Measurements from ENCODE around the gene GOLIM4. TPM values are rescaled to one million over a fixed set of nuclear protein-coding genes. Genes with fewer than 3 reads are reported as not detected.

Gene GOLIM4
- total and polyA plus RNA-seq, 7 donors, result 12.3 to 37.4 (median 27.2) TPM

- Histone ChIP-seq H3K36me3 (no peaks in the 10 kb centered on the region), H3K27me3 (no peaks in the 10 kb centered on the region), H3K27ac (no peak overlapping the region), H3K4me3 (no peak overlapping the region), H3K9me3 (no peaks in the 10 kb centered on the region), H3K4me1 (no peaks in the 10 kb centered on the region)
- intact Hi-C loops (cut with DNase I), result no loop called here
- DNase-seq, result no peak
- 85 to 88% methylated on average over 1 of the region's 1 CpG for WGBS, 2 donors
- TF ChIP-seq EP300 (IDR thresholded peaks at IDR 0.05) (no peak), POLR2A (IDR thresholded peaks at IDR 0.05) (no peak), CTCF (IDR thresholded peaks at IDR 0.05) (no peak), POLR2AphosphoS5 (IDR thresholded peaks at IDR 0.05) (no peak)
Measured at GRCh38 chr3:168113848-168114247, 18.1 kb upstream of the GOLIM4 start.

- DNase-seq, result no peak
- 80 to 87% methylated on average over 3 of the region's 3 CpGs for WGBS, 2 donors
- intact Hi-C loops (cut with DNase I), result no loop called here
- no peaks in the 10 kb centered on the region for H3K4me1 ChIP-seq
- H3K27ac ChIP-seq, result no peak overlapping the region
- H3K9me3 ChIP-seq, result no peaks in the 10 kb centered on the region
- TF ChIP-seq POLR2AphosphoS5 (IDR thresholded peaks at IDR 0.05), result no peak
- TF ChIP-seq EP300 (IDR thresholded peaks at IDR 0.05), result no peak
- TF ChIP-seq CTCF (IDR thresholded peaks at IDR 0.05), result no peak
- TF ChIP-seq POLR2A (IDR thresholded peaks at IDR 0.05), result no peak
- no peak overlapping the region for H3K4me3 ChIP-seq
- H3K36me3 ChIP-seq, result no peaks in the 10 kb centered on the region
- H3K27me3 ChIP-seq, result no peaks in the 10 kb centered on the region
Measured at GRCh38 chr3:168112894-168113293, 17.2 kb upstream of the GOLIM4 start.

GRCh38 chr3:168104361-168104760 is 8.6 kb upstream of the GOLIM4 start:
- Histone ChIP-seq H3K9me3 (no peaks in the 10 kb centered on the region), H3K4me1 (no peaks in the 10 kb centered on the region), H3K27me3 (no peaks in the 10 kb centered on the region), H3K27ac (no peak overlapping the region), H3K36me3 (no peaks in the 10 kb centered on the region), H3K4me3 (no peak overlapping the region)
- intact Hi-C loops (cut with DNase I), result no loop called here
- DNase-seq, result no peak
- no peak for TF ChIP-seq POLR2A (IDR thresholded peaks at IDR 0.05)

- no peaks in the 10 kb centered on the region for H3K36me3 ChIP-seq
- H3K27ac ChIP-seq, result no peak overlapping the region
- H3K4me1 ChIP-seq, result no peaks in the 10 kb centered on the region
- TF ChIP-seq EP300 (IDR thresholded peaks at IDR 0.05) (no peak), CTCF (IDR thresholded peaks at IDR 0.05) (no peak), POLR2A (IDR thresholded peaks at IDR 0.05) (no peak), POLR2AphosphoS5 (IDR thresholded peaks at IDR 0.05) (no peak)
- H3K27me3 ChIP-seq, result no peaks in the 10 kb centered on the region
- no peaks in the 10 kb centered on the region for H3K9me3 ChIP-seq
- intact Hi-C loops (cut with DNase I), result no loop called here
- DNase-seq, result no peak
- H3K4me3 ChIP-seq, result no peak overlapping the region
- 49 to 74% methylated on average over 4 of the region's 4 CpGs for WGBS, 2 donors
Measured at GRCh38 chr3:168102735-168103410, 7.1 kb upstream of the GOLIM4 start.

GRCh38 chr3:168100777-168101492 is 5.2 kb upstream of the GOLIM4 start:
- no peak for DNase-seq
- H3K27ac ChIP-seq, result no peak overlapping the region
- H3K27me3 ChIP-seq, result no peaks in the 10 kb centered on the region
- no peaks in the 10 kb centered on the region for H3K36me3 ChIP-seq
- WGBS, 2 donors, result 90 to 94% methylated on average over 3 of the region's 3 CpGs
- H3K9me3 ChIP-seq, result no peaks in the 10 kb centered on the region
- no peak overlapping the region for H3K4me3 ChIP-seq
- peaks cover 0 to 6% (median 5%) of the 10 kb centered on the region in 4 donors for H3K4me1 ChIP-seq
- intact Hi-C loops (cut with DNase I), result no loop called here
- TF ChIP-seq CTCF (IDR thresholded peaks at IDR 0.05) (no peak), POLR2A (IDR thresholded peaks at IDR 0.05) (no peak), EP300 (IDR thresholded peaks at IDR 0.05) (no peak), POLR2AphosphoS5 (IDR thresholded peaks at IDR 0.05) (no peak)
